MCF 10A (cell line): Measurements from ENCODE around the gene MGST1. TPM values are rescaled to one million over a fixed set of nuclear protein-coding genes. Genes with fewer than 3 reads are reported as not detected.
A peak's percentile ranks its signal among the peaks of the same experiment; 100 is the strongest.

Source experiments
- BruUV-seq: library from RNA; stranded (reverse); fragments of 400-500 nt; replicated peaks from 2 replicates; lab custom pipeline; 2021; lab: Mats Ljungman, UMichigan
- CTCF ChIA-PET: fragments of 300-600 bp; sonication (Branson Sonifier 250); formaldehyde crosslinking; extraction: SDS; loops from one replicate; lab custom pipeline; 2021; ENCODE audit warnings: antibody characterized with exemption, inconsistent platforms; lab: Yijun Ruan, JAX
- POLR2A ChIA-PET: fragments of 300-600, 350-650 bp; sonication (Branson Sonifier 250); formaldehyde crosslinking; extraction: SDS; loops from one replicate; lab custom pipeline; 2020; ENCODE audit warnings: antibody characterized with exemption, inconsistent platforms; lab: Yijun Ruan, JAX
- DNase-seq: peaks from one replicate; pipeline ENCODE4 v3.0.0-alpha.2; 2018; ENCODE audit not compliant: unreplicated experiment
- H3K27ac Mint-ChIP-seq: one replicate; pipeline ENCODE4 v1.8.0; 2022; ENCODE audit warnings: mild to moderate bottlenecking, low read depth, mixed read lengths; ENCODE audit not compliant: unreplicated experiment
- H3K27me3 Mint-ChIP-seq: one replicate; pipeline ENCODE4 v1.8.0; 2022; ENCODE audit warnings: mixed read lengths; ENCODE audit not compliant: insufficient read depth, unreplicated experiment
- H3K36me3 Mint-ChIP-seq: one replicate; pipeline ENCODE4 v1.8.0; 2022; ENCODE audit warnings: mild to moderate bottlenecking, moderate library complexity, mixed read lengths; ENCODE audit not compliant: insufficient read depth, unreplicated experiment
- H3K4me1 Mint-ChIP-seq: one replicate; pipeline ENCODE4 v1.8.0; 2022; ENCODE audit warnings: mixed read lengths; ENCODE audit not compliant: insufficient read depth, unreplicated experiment
- H3K4me3 Mint-ChIP-seq: one replicate; pipeline ENCODE4 v1.8.0; 2022; ENCODE audit warnings: mild to moderate bottlenecking, moderate library complexity, mixed read lengths; ENCODE audit not compliant: unreplicated experiment
- H3K9me3 Mint-ChIP-seq: one replicate; pipeline ENCODE4 v1.8.0; 2022; ENCODE audit warnings: mixed read lengths; ENCODE audit not compliant: unreplicated experiment
- intact Hi-C: fragments of 100-400 bp; cut with micrococcal nuclease; formaldehyde crosslinking; loops from 2 replicates; pipeline ENCODE4 v1.14.1; 2022
- total RNA-seq: library from RNA; stranded (reverse); gene quantifications from 2 replicates; pipeline ENCODE4 v1.2.3, GENCODE V29; 2022
- TF ChIP-seq, protein P1 (sequence below): fragments of 200-600 bp; IDR thresholded peaks from one replicate; pipeline ENCODE4 v1.8.0; 2022; ENCODE audit warnings: antibody characterized with exemption, mild to moderate bottlenecking; ENCODE audit not compliant: unreplicated experiment

Gene MGST1
- total RNA-seq, 1 experiment from 2014 or later, result 375 TPM

DNA sequence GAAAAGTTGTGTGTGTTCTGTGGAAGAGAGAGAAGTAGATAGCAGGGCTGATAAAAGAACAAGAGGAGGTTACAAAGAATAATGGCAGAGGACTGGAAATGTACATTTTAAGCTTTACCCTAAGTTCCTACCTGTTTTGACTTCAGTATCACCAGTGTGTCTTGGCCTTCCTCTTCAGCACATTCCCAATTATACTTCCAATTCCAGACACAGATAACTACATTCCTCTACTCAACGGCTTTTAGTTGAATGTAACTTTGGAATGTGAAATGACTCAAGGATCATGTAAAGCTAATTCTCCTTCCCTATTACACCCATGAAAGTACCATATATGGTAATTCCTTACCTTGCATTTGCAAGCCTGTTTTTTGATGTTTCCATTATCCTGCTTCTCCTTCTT lies 5.0 kb downstream of the MGST1 start:
- ChIA-PET POLR2A (interaction anchor here (0.7 to 2.5 kb wide), 5 partner anchors 113 to 441 kb away, joined by 3 to 7 read pairs (median 3); partner anchors contain the start of gene DERA), CTCF (interaction anchor here (0.6 to 3.6 kb wide), 4 partner anchors 8 to 193 kb away, joined by 3 to 20 read pairs (median 9); no protein-coding TSS in a partner anchor)
- TF ChIP-seq, protein P1, sequence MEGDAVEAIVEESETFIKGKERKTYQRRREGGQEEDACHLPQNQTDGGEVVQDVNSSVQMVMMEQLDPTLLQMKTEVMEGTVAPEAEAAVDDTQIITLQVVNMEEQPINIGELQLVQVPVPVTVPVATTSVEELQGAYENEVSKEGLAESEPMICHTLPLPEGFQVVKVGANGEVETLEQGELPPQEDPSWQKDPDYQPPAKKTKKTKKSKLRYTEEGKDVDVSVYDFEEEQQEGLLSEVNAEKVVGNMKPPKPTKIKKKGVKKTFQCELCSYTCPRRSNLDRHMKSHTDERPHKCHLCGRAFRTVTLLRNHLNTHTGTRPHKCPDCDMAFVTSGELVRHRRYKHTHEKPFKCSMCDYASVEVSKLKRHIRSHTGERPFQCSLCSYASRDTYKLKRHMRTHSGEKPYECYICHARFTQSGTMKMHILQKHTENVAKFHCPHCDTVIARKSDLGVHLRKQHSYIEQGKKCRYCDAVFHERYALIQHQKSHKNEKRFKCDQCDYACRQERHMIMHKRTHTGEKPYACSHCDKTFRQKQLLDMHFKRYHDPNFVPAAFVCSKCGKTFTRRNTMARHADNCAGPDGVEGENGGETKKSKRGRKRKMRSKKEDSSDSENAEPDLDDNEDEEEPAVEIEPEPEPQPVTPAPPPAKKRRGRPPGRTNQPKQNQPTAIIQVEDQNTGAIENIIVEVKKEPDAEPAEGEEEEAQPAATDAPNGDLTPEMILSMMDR, result no peak
- peaks cover 85% of the 10 kb centered on the region for H3K36me3 Mint-ChIP-seq
- H3K27me3 Mint-ChIP-seq, result no peaks in the 10 kb centered on the region
- BruUV-seq, result no TSS peak
- DNase-seq, result no peak
- peak overlapping the region; percentile 94 for H3K27ac Mint-ChIP-seq
- H3K4me3 Mint-ChIP-seq, result peak overlapping the region; percentile 85
- intact Hi-C loops, result no loop called here
- no peaks in the 10 kb centered on the region for H3K9me3 Mint-ChIP-seq
- peaks cover 37% of the 10 kb centered on the region for H3K4me1 Mint-ChIP-seq

DNA sequence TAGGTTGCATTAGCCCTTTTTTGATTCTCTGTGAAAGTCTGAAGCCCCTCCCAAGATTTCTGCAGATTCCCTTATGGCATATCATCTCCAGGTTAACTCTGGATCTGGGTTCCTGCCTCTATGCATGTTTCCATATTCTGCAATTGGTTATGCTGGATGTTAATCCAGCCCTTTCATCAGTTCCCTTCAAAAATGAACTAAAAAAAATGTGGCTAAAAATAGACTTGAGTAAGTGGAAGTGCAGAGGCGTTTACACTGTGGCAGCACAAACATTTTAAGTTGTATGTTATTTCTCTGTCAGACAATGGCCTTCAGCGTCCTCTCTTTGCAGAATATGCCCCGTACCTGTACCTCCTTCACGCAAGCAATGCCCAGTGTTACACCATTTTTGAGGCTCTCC lies 11.4 kb downstream of the MGST1 start:
- H3K27ac Mint-ChIP-seq, result no peak overlapping the region
- H3K4me1 Mint-ChIP-seq, result peaks cover 38% of the 10 kb centered on the region
- DNase-seq, result no peak
- no peak overlapping the region for H3K4me3 Mint-ChIP-seq
- BruUV-seq, result no TSS peak
- ChIA-PET POLR2A (interaction anchor here (0.7 kb wide), 1 partner anchor 28 kb away, joined by 4 read pairs; no protein-coding TSS in a partner anchor), CTCF (interaction anchor here (0.6 to 5.4 kb wide), 15 partner anchors 8 to 393 kb away, joined by 3 to 58 read pairs (median 4); no protein-coding TSS in a partner anchor)
- intact Hi-C loops, result loop anchor here (1.0 kb wide), 1 partner anchor 194 kb away; no protein-coding TSS in a partner anchor
- H3K36me3 Mint-ChIP-seq, result peaks cover 100% of the 10 kb centered on the region
- H3K9me3 Mint-ChIP-seq, result no peaks in the 10 kb centered on the region
- TF ChIP-seq, protein P1, result no peak
- H3K27me3 Mint-ChIP-seq, result no peaks in the 10 kb centered on the region

DNA sequence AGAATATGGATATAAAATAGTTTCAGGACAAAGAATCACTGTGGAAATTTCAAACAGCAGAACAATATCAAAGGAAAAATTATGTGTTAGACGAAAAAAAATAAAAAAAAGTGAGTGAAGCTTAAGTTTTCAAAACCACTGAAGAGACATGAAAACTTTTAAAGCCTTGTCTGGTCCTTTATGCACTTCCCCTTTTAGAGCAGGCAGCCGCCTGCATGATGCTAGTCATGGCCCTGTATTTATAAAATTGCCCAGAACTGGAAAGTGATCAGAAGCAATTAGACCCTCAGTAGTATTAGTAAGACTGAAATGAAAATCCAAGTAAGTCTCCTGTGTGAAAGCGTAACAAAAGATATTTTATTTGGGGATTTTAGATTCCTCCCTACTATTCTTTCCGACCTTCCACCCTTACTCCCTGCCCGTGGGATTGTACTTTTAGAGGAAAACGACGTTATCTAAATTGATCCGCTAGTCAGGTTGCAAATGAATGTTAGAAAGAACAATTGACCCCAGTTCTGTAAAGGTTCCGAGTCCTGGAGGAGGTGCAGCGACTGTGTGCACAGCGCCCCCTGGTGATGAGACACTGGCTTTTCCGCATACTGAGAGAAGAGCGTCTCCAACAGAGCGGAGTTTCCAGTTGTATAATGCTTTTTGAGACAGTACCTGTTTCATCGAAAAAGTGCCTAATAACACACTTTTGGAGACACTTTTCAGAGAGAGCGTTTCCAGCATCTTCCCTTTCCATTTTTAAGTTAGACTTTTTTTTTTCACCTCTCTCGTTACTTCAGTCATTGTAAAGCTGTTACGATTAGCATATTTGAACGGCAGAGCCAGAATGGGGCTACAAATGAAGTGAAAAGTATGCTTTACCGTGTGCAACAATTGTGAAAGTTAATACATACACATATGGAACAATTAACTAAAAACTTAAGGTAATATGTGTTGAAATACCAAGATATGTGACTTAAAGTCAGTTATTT lies 12.4 kb downstream of the MGST1 start:
- H3K36me3 Mint-ChIP-seq, result peaks cover 100% of the 10 kb centered on the region
- POLR2A ChIA-PET, result interaction anchor here (0.7 to 1.6 kb wide), 5 partner anchors 9 to 192 kb away, joined by 3 to 7 read pairs (median 4); partner anchors contain the start of gene MGST1

More for the DNA sequence above, 12.4 kb downstream of the MGST1 start:
- CTCF ChIA-PET, result interaction anchor here (0.6 to 5.4 kb wide), 33 partner anchors 9 to 848 kb away, joined by 3 to 58 read pairs (median 3); no protein-coding TSS in a partner anchor
- no TSS peak for BruUV-seq
- TF ChIP-seq, protein P1, result peak; percentile 70
- H3K9me3 Mint-ChIP-seq, result no peaks in the 10 kb centered on the region
- DNase-seq, result peak; percentile 66
- intact Hi-C loops, result loop anchor here (1.0 to 2.0 kb wide), 3 partner anchors 13 to 284 kb away; partner anchors contain the start of gene MGST1
- peaks cover 38% of the 10 kb centered on the region for H3K4me1 Mint-ChIP-seq
- H3K27ac Mint-ChIP-seq, result peak overlapping the region; percentile 39
- no peak overlapping the region for H3K4me3 Mint-ChIP-seq
- no peaks in the 10 kb centered on the region for H3K27me3 Mint-ChIP-seq
